Measurements from ENCODE around the gene ANKS1B.

The ANKS1B gene

GRCh38 chr12:99454539-99455172 is 530.1 kb downstream of the ANKS1B start:
- no peak for DNase-seq (ENCODE audit: low read depth in 3 of 3)

- no peak for DNase-seq (ENCODE audit: low read depth in 3 of 3)
Observed at GRCh38 chr12:99453836-99454538, 530.7 kb downstream of the ANKS1B start.

- DNase-seq (ENCODE audit: low read depth in 3 of 3), result no peak
Observed at GRCh38 chr12:99450036-99450630, 534.6 kb downstream of the ANKS1B start.

- no peak for DNase-seq (ENCODE audit: low read depth in 3 of 3)
Observed at GRCh38 chr12:99444859-99445316, 539.8 kb downstream of the ANKS1B start.

- DNase-seq (ENCODE audit: low read depth in 3 of 3), result no peak
Observed at GRCh38 chr12:99442758-99443157, 542.0 kb downstream of the ANKS1B start.

GRCh38 chr12:99439399-99439798 is 545.3 kb downstream of the ANKS1B start:
- no peak for DNase-seq (ENCODE audit: low read depth in 3 of 3)

GRCh38 chr12:99436584-99436983 is 548.2 kb downstream of the ANKS1B start:
- DNase-seq (ENCODE audit: low read depth in 3 of 3), result no peak

- no peak for DNase-seq (ENCODE audit: low read depth in 3 of 3)
Observed at GRCh38 chr12:99435095-99435791, 549.5 kb downstream of the ANKS1B start.

GRCh38 chr12:99433155-99433554 is 551.6 kb downstream of the ANKS1B start:
- no peak for DNase-seq (ENCODE audit: low read depth in 3 of 3)

- DNase-seq (ENCODE audit: low read depth in 3 of 3), result no peak
Observed at GRCh38 chr12:99431203-99431602, 553.5 kb downstream of the ANKS1B start.

- DNase-seq (ENCODE audit: low read depth in 3 of 3), result no peak
Observed at GRCh38 chr12:99427104-99427503, 557.6 kb downstream of the ANKS1B start.

GRCh38 chr12:99418379-99418778 is 566.4 kb downstream of the ANKS1B start:
- DNase-seq (ENCODE audit: low read depth in 3 of 3), result no peak

GRCh38 chr12:99413751-99414150 is 571.0 kb downstream of the ANKS1B start:
- DNase-seq (ENCODE audit: low read depth in 3 of 3), result no peak

- no peak for DNase-seq (ENCODE audit: low read depth in 3 of 3)
Observed at GRCh38 chr12:99393763-99394162, 591.0 kb downstream of the ANKS1B start.

- no peak for DNase-seq (ENCODE audit: low read depth in 3 of 3)
Observed at GRCh38 chr12:99392091-99392850, 592.5 kb downstream of the ANKS1B start.

GRCh38 chr12:99390707-99391106 is 594.0 kb downstream of the ANKS1B start:
- no peak for DNase-seq (ENCODE audit: low read depth in 3 of 3)

- DNase-seq (ENCODE audit: low read depth in 3 of 3), result no peak
Observed at GRCh38 chr12:99389751-99390150, 595.0 kb downstream of the ANKS1B start.

GRCh38 chr12:99388671-99389195 is 596.0 kb downstream of the ANKS1B start:
- DNase-seq (ENCODE audit: low read depth in 3 of 3), result no peak

GRCh38 chr12:99387661-99388060 is 597.1 kb downstream of the ANKS1B start:
- DNase-seq (ENCODE audit: low read depth in 3 of 3), result no peak

- no peak for DNase-seq (ENCODE audit: low read depth in 3 of 3)
Observed at GRCh38 chr12:99386907-99387306, 597.8 kb downstream of the ANKS1B start.

GRCh38 chr12:99383258-99383657 is 601.5 kb downstream of the ANKS1B start:
- no peak for DNase-seq (ENCODE audit: low read depth in 3 of 3)

Data from stimulated activated CD4-positive, alpha-beta T cell treated with anti-CD3 and anti-CD28 coated beads, TNF-alpha, amount 100 ng/mL, for 4 hours (primary cell).